ENCODE results near the gene PALM. TPM values are rescaled to one million over a fixed set of nuclear protein-coding genes. Genes with fewer than 3 reads are reported as not detected.

The PALM gene
- total RNA-seq, 6 experiments from 2014 or later: 4.6 to 12.7 (median 7.1) TPM

DNA sequence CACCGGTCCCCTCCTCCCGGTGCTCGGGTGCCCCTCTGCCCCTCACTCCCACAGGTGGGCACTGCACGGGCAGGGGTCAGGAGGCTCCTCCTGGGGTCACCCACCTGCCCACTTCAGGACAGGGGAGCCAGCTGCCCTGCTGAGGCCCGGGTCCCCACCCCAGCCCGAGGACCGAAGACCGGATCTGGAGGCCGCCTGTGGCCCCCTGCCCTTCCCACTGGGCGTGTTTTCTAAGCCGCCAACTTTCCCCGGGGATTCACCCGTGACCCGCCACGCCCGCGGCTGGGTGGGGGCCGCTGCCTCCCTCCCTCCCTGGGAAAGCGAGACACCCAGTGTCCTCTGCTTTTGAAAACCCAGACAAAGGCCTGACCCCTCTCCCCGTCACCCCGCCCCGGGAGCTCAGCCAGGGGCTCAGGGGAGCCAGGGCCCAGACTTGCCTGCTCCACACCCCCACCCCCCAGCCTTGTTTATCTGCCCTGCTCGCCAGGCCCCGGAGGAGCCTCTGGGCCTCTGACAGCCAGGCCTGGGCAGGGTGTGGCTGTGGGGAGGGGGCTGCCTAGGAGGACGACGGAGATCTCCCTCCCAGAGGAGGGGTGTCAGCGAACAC is 1.3 kb downstream of the PALM start:
- intact Hi-C loops (cut with DNase I): no loop called here
- TF ChIP-seq POLR2A (IDR thresholded peaks at IDR 0.05): no peak
- no peak for TF ChIP-seq CTCF (IDR thresholded peaks at IDR 0.05)
- H3K9me3 ChIP-seq: no peaks in the 10 kb centered on the region
- no peaks in the 10 kb centered on the region for H3K4me1 ChIP-seq
- no peaks in the 10 kb centered on the region for H3K27me3 ChIP-seq
- peak overlapping the region; percentile 27 to 44 (median 33) for H3K4me3 ChIP-seq
- no peaks in the 10 kb centered on the region for H3K36me3 ChIP-seq
- peak overlapping the region in 2 of 3 donors; percentile 40 to 57 for H3K27ac ChIP-seq
- WGBS (ENCODE audit: insufficient coverage, low coverage, low lambda C conversion rate, missing lambda C conversion rate): 0% methylated on average over 1 of the region's 27 CpGs
- DNase-seq: no peak
- peak; percentile 20 to 28 (median 24) for ATAC-seq

- no peak for DNase-seq
- Histone ChIP-seq H3K36me3 (no peaks in the 10 kb centered on the region), H3K4me3 (no peak overlapping the region), H3K9me3 (no peaks in the 10 kb centered on the region), H3K27ac (no peak overlapping the region), H3K27me3 (no peaks in the 10 kb centered on the region), H3K4me1 (no peaks in the 10 kb centered on the region)
- TF ChIP-seq CTCF (IDR thresholded peaks at IDR 0.05): no peak
- no peak for TF ChIP-seq POLR2A (IDR thresholded peaks at IDR 0.05)
- WGBS (ENCODE audit: insufficient coverage, low coverage, low lambda C conversion rate, missing lambda C conversion rate): 74% methylated on average over 14 of the region's 21 CpGs
- intact Hi-C loops (cut with DNase I): no loop called here
- no peak for ATAC-seq
These were observed 2.0 kb downstream of the PALM start for GRCh38 chr19:710767-711166.

DNA sequence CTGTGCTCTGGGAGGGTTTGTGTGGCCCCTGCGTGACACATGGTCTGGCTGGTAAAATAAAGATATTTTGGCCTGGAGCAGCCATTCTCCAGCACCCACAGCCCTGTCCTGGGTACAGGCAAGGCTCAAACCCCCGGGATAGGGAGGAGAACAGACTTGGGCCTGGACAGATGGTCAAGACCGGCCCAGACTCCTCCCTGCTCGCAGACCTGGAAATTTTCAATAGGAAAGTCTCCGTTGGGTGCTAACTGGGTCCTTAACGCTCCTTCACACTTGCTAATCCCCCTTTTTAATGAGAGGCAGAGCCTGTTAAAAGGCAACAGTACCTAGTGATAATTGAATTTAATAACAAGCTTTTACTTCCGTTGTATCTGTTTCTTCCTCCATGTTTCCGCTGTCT is 2.5 kb downstream of the PALM start:
- H3K4me1 ChIP-seq: no peaks in the 10 kb centered on the region
- H3K9me3 ChIP-seq: no peaks in the 10 kb centered on the region
- TF ChIP-seq CTCF (IDR thresholded peaks at IDR 0.05) (no peak), POLR2A (IDR thresholded peaks at IDR 0.05) (no peak)
- intact Hi-C loops (cut with DNase I): no loop called here
- H3K27ac ChIP-seq: no peak overlapping the region
- DNase-seq: no peak
- WGBS (ENCODE audit: insufficient coverage, low coverage, low lambda C conversion rate, missing lambda C conversion rate): 70% methylated on average over 6 of the region's 8 CpGs
- no peak for ATAC-seq
- H3K36me3 ChIP-seq: no peaks in the 10 kb centered on the region
- H3K4me3 ChIP-seq: no peak overlapping the region
- no peaks in the 10 kb centered on the region for H3K27me3 ChIP-seq

DNA sequence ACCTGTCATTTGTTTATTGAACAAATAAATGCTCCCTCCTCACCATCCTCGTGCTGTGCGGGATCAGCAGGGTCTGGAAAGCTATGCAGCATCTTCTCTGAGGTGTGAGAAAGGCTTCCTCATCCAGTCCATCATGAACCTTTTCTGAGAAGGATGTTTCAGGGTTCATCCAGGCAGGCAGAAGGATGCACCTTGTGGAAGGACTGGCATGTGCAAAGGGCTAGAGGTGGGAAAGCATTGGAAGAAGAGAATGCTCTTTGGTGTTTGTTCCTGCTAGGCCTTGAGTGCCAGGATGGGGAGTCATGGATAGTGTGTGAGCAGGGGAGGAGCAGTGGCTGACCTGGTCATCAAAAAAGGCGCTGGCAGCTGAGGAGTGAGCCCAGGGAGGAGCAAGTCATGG is 6.6 kb downstream of the PALM start:
- TF ChIP-seq POLR2A (IDR thresholded peaks at IDR 0.05): no peak
- no peak for TF ChIP-seq CTCF (IDR thresholded peaks at IDR 0.05)
- no peak overlapping the region for H3K27ac ChIP-seq
- H3K4me3 ChIP-seq: no peak overlapping the region
- H3K9me3 ChIP-seq: no peaks in the 10 kb centered on the region
- ATAC-seq (no peak), DNase-seq (no peak)
- WGBS (ENCODE audit: insufficient coverage, low coverage, low lambda C conversion rate, missing lambda C conversion rate): 79% methylated on average over 2 of the region's 3 CpGs
- intact Hi-C loops (cut with DNase I): no loop called here
- H3K27me3 ChIP-seq: peaks cover 7 to 8% of the 10 kb centered on the region in 2 donors
- no peaks in the 10 kb centered on the region for H3K36me3 ChIP-seq
- peaks cover 0 to 9% (median 0%) of the 10 kb centered on the region in 4 donors for H3K4me1 ChIP-seq
